ENCODE results near the gene NOL11.

- TF ChIP-seq, protein P1, sequence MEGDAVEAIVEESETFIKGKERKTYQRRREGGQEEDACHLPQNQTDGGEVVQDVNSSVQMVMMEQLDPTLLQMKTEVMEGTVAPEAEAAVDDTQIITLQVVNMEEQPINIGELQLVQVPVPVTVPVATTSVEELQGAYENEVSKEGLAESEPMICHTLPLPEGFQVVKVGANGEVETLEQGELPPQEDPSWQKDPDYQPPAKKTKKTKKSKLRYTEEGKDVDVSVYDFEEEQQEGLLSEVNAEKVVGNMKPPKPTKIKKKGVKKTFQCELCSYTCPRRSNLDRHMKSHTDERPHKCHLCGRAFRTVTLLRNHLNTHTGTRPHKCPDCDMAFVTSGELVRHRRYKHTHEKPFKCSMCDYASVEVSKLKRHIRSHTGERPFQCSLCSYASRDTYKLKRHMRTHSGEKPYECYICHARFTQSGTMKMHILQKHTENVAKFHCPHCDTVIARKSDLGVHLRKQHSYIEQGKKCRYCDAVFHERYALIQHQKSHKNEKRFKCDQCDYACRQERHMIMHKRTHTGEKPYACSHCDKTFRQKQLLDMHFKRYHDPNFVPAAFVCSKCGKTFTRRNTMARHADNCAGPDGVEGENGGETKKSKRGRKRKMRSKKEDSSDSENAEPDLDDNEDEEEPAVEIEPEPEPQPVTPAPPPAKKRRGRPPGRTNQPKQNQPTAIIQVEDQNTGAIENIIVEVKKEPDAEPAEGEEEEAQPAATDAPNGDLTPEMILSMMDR (tag by site-specific recombination; IDR thresholded peaks at IDR 0.05) = no peak
- TF ChIP-seq ZBTB17 (tag by site-specific recombination; IDR thresholded peaks at IDR 0.05) (no peak), YY1 (tag by site-specific recombination; IDR thresholded peaks at IDR 0.05) (no peak), REST (tag by site-specific recombination; IDR thresholded peaks at IDR 0.05) (no peak)
- TF ChIP-seq, protein P2, sequence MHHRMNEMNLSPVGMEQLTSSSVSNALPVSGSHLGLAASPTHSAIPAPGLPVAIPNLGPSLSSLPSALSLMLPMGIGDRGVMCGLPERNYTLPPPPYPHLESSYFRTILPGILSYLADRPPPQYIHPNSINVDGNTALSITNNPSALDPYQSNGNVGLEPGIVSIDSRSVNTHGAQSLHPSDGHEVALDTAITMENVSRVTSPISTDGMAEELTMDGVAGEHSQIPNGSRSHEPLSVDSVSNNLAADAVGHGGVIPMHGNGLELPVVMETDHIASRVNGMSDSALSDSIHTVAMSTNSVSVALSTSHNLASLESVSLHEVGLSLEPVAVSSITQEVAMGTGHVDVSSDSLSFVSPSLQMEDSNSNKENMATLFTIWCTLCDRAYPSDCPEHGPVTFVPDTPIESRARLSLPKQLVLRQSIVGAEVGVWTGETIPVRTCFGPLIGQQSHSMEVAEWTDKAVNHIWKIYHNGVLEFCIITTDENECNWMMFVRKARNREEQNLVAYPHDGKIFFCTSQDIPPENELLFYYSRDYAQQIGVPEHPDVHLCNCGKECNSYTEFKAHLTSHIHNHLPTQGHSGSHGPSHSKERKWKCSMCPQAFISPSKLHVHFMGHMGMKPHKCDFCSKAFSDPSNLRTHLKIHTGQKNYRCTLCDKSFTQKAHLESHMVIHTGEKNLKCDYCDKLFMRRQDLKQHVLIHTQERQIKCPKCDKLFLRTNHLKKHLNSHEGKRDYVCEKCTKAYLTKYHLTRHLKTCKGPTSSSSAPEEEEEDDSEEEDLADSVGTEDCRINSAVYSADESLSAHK (tag by site-specific recombination; IDR thresholded peaks at IDR 0.05) = no peak
Observed at GRCh38 chr17:67711916-67712315, 5.8 kb upstream of the NOL11 start.
